B cell (primary cell): ENCODE results near the gene SGIP1. TPM values are rescaled to one million over a fixed set of nuclear protein-coding genes. Genes with fewer than 3 reads are reported as not detected.

Source experiments
- ATAC-seq: fragments of 200-7000 bp; cut with Tn5 transposase; one replicate; pipeline ENCODE4 v1.10.0; 2021; ENCODE audit warnings: low read depth, mild to moderate bottlenecking, moderate number of reproducible peaks, moderate library complexity
- CTCF ChIA-PET: fragments of 350-600 bp; sonication (Branson Sonifier 250); formaldehyde crosslinking; loops from one replicate; lab custom pipeline; 2021; ENCODE audit warnings: antibody characterized with exemption, inconsistent platforms; lab: Charles Lee
- POLR2A ChIA-PET: fragments of 350-600 bp; sonication (Branson Sonifier 250); formaldehyde crosslinking; loops from one replicate; lab custom pipeline; 2021; ENCODE audit warnings: antibody characterized with exemption; lab: Charles Lee
- DNase-seq: peaks from one replicate; pipeline ENCODE4 v3.0.0; 2013
- H2AFZ ChIP-seq: 2 replicates; pipeline ENCODE4 v1.6.1; 2012; ENCODE audit warnings: mild to moderate bottlenecking, low read depth, low read length; ENCODE audit not compliant: insufficient read depth, poor library complexity, severe bottlenecking
- H3K27ac ChIP-seq, 2 donors: 1 replicate in 1 of 2; 2 replicates in 1 of 2; pipeline ENCODE4 v1.5.1; 2012 to 2013; ENCODE audit warnings: low read length in 2 of 2, mild to moderate bottlenecking in 2 of 2, moderate library complexity in 1 of 2
- H3K27me3 ChIP-seq, 4 experiments: fragments of 200-600 bp in 1 of 4; sonication (generic) in 1 of 4; replicated peaks in 1 of 4; 1 replicate in 2 of 4; 2 replicates in 2 of 4; pipeline versions ENCODE4 v1.6.1 to v1.7.0; 2013 to 2016; ENCODE audit warnings: low read length in 3 of 4, mild to moderate bottlenecking in 2 of 4, mixed read lengths in 1 of 4, moderate library complexity in 1 of 4; ENCODE audit not compliant: insufficient read depth in 4 of 4, control insufficient read depth in 3 of 4; ENCODE audit errors: control extremely low read depth in 1 of 4
- H3K36me3 ChIP-seq, 2 experiments: replicated peaks in 1 of 2; 1 replicate in 1 of 2; 2 replicates in 1 of 2; pipeline versions ENCODE4 v1.6.1 to v1.7.1; 2013; ENCODE audit warnings: low read length in 1 of 2; ENCODE audit not compliant: insufficient read depth in 2 of 2, control insufficient read depth in 1 of 2; ENCODE audit errors: control extremely low read depth in 1 of 2, extremely low read depth in 1 of 2
- H3K4me1 ChIP-seq, 2 donors: fragments of 200-600 bp in 1 of 2; sonication (generic) in 1 of 2; 1 replicate in 1 of 2; 2 replicates in 1 of 2; pipeline versions ENCODE4 v1.5.1 to v1.6.1; 2013 to 2017; ENCODE audit warnings: low read length in 2 of 2; ENCODE audit not compliant: control insufficient read depth in 2 of 2, insufficient read depth in 2 of 2
- H3K4me2 ChIP-seq: replicated peaks from 2 replicates; pipeline ENCODE3; 2012; ENCODE audit warnings: mild to moderate bottlenecking, low read depth, low read length; ENCODE audit not compliant: poor library complexity, severe bottlenecking
- H3K4me3 ChIP-seq, 5 experiments: fragments of 200-600 bp in 1 of 5; sonication (generic) in 1 of 5; 1 replicate in 3 of 5; 2 replicates in 2 of 5; pipeline versions ENCODE4 v1.5.1 to v1.7.0; 2011 to 2016; ENCODE audit warnings: low read length in 4 of 5, mild to moderate bottlenecking in 4 of 5, low read depth in 2 of 5, control low read depth in 1 of 5, moderate library complexity in 1 of 5; ENCODE audit not compliant: insufficient read depth in 1 of 5; ENCODE audit errors: control extremely low read depth in 1 of 5, extremely low read depth in 1 of 5
- H3K79me2 ChIP-seq: fragments of 200-600 bp; sonication (generic); one replicate; pipeline ENCODE4 v1.6.0; 2016; ENCODE audit warnings: low read length; ENCODE audit not compliant: control insufficient read depth, insufficient read depth
- H3K9ac ChIP-seq: fragments of 200-600 bp; sonication (generic); 2 replicates; pipeline ENCODE4 v1.6.1; 2017; ENCODE audit warnings: mild to moderate bottlenecking, low read length, moderate library complexity
- H3K9me3 ChIP-seq, 3 donors: one replicate each; pipeline versions ENCODE4 v1.6.1 to v1.7.1; 2013; ENCODE audit warnings: low read length in 2 of 3; ENCODE audit not compliant: control insufficient read depth in 2 of 3, insufficient read depth in 1 of 3; ENCODE audit errors: control extremely low read depth in 1 of 3
- H4K20me1 ChIP-seq: 2 replicates; pipeline ENCODE4 v1.6.0; 2012; ENCODE audit warnings: mild to moderate bottlenecking, low read length; ENCODE audit not compliant: insufficient read depth, control insufficient read depth, poor library complexity, severe bottlenecking
- H3K27ac Mint-ChIP-seq: one replicate; pipeline ENCODE4 v1.8.0; 2021; ENCODE audit warnings: mixed read lengths
- H3K27me3 Mint-ChIP-seq: one replicate; pipeline ENCODE4 v1.8.0; 2021; ENCODE audit warnings: mixed read lengths
- H3K4me1 Mint-ChIP-seq: one replicate; pipeline ENCODE4 v1.8.0; 2021; ENCODE audit warnings: mixed read lengths
- H3K4me3 Mint-ChIP-seq: one replicate; pipeline ENCODE4 v1.8.0; 2021; ENCODE audit warnings: mixed read lengths
- H3K9me3 Mint-ChIP-seq: one replicate; pipeline ENCODE4 v1.8.0; 2022; ENCODE audit warnings: mixed read lengths; ENCODE audit not compliant: insufficient read depth
- CTCF ChIP-seq: fragments of 200-600 bp; IDR thresholded peaks from one replicate; pipeline ENCODE4 v1.8.0; 2022; ENCODE audit warnings: antibody characterized with exemption, mild to moderate bottlenecking
- EZH2 ChIP-seq: IDR thresholded peaks from 2 replicates; pipeline ENCODE4 v1.6.1; 2012; ENCODE audit warnings: borderline replicate concordance, low read depth, mild to moderate bottlenecking, moderate library complexity, low read length; ENCODE audit not compliant: insufficient read depth, poor library complexity, severe bottlenecking
- WGBS: methylation state at CpG from one replicate; pipeline ENCODE4 v1.1.5; 2013; ENCODE audit warnings: missing lambda C conversion rate; ENCODE audit not compliant: insufficient coverage; 5-methylcytosine and 5-hydroxymethylcytosine counted together
- intact Hi-C: fragments of 100-400 bp; cut with micrococcal nuclease; formaldehyde crosslinking; loops from one replicate; pipeline ENCODE4 v1.10.0; 2022
- polyA plus RNA-seq: library from polyadenylated mRNA; depleted of rRNA; stranded (reverse); fragments of >200 nt; gene quantifications from 2 replicates; pipeline ENCODE4 v1.2.3, GENCODE V29; 2012
- total RNA-seq, 2 donors: library from RNA; stranded (reverse); fragments of 120-200 nt in 1 of 2; gene quantifications; 1 replicate in 1 of 2; 2 replicates in 1 of 2; pipeline versions ENCODE4 v1.2.3 to v1.2.4, GENCODE V29; 2013 to 2022

SGIP1 gene
- total and polyA plus RNA-seq, 2 donors (not counting 1 experiment from before 2014, with no cell fraction given), result not detected

- Histone ChIP-seq H2AFZ (no peak overlapping the region), H3K9me3 (no peaks in the 10 kb centered on the region), H3K4me1 (no peaks in the 10 kb centered on the region), H3K4me2 (no peak overlapping the region), H3K79me2 (no peaks in the 10 kb centered on the region), H3K36me3 (no peaks in the 10 kb centered on the region), H3K9ac (no peak overlapping the region), H3K27ac (no peak overlapping the region), H4K20me1 (no peaks in the 10 kb centered on the region), H3K4me3 (no peak overlapping the region), H3K27me3 (peaks cover 0 to 5% (median 0%) of the 10 kb centered on the region in 4 experiments)
- Mint-ChIP-seq H3K4me3 (no peak overlapping the region), H3K27ac (no peak overlapping the region), H3K4me1 (no peaks in the 10 kb centered on the region), H3K27me3 (peaks cover 24% of the 10 kb centered on the region), H3K9me3 (no peaks in the 10 kb centered on the region)
- CTCF ChIA-PET, result interaction anchor here (1.1 to 4.8 kb wide), 5 partner anchors 10 to 548 kb away, joined by 3 to 29 read pairs (median 5); no protein-coding TSS in a partner anchor
- TF ChIP-seq CTCF (no peak), EZH2 (no peak)
- POLR2A ChIA-PET, result no interaction called here
- DNase-seq, result no peak
- intact Hi-C loops, result no loop called here
- no CpG with 5 or more reads among the region's 1 CpG for WGBS
- no peak for ATAC-seq
Measured at GRCh38 chr1:66506393-66506687, 27.6 kb upstream of the SGIP1 start.

DNA sequence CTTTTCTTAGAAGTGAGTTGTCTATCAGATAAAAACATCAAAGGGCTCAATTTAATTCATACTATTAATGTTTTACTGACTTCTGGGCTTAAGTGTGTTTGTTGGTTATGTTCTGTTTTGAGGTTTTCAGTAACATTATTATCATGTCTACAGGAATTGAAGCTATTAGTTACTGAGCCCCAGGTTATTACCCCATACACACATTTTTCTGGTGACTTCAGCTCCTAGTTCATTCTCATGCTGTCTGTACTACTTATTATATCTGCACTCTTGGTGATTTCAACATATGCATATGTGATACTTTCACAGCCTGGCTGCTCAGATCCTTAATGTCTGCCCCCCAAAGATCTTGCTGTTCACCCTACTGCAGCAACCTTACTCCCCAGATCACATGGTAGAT lies 27.0 kb upstream of the SGIP1 start:
- intact Hi-C loops, result no loop called here
- Histone ChIP-seq H3K79me2 (no peaks in the 10 kb centered on the region), H3K4me3 (no peak overlapping the region), H3K27ac (no peak overlapping the region), H3K27me3 (peaks cover 0 to 5% (median 0%) of the 10 kb centered on the region in 4 experiments), H4K20me1 (no peaks in the 10 kb centered on the region), H3K9ac (no peak overlapping the region), H2AFZ (no peak overlapping the region), H3K9me3 (no peaks in the 10 kb centered on the region), H3K36me3 (no peaks in the 10 kb centered on the region), H3K4me2 (no peak overlapping the region), H3K4me1 (no peaks in the 10 kb centered on the region)
- Mint-ChIP-seq H3K27ac (no peak overlapping the region), H3K27me3 (peaks cover 21% of the 10 kb centered on the region), H3K9me3 (no peaks in the 10 kb centered on the region), H3K4me1 (no peaks in the 10 kb centered on the region), H3K4me3 (no peak overlapping the region)
- TF ChIP-seq EZH2, result no peak
- TF ChIP-seq CTCF, result no peak
- CTCF ChIA-PET, result interaction anchor here (1.1 to 1.9 kb wide), 3 partner anchors 9 to 549 kb away, joined by 3 to 5 read pairs (median 4); no protein-coding TSS in a partner anchor
- POLR2A ChIA-PET, result interaction anchor here (0.5 kb wide), 1 partner anchor 1535 kb away, joined by 4 read pairs; no protein-coding TSS in a partner anchor
- no peak for DNase-seq
- no peak for ATAC-seq
